HG03103 (cell line): ENCODE measurements around the gene MSI2.

Source experiments
- ATAC-seq: cut with Tn5 transposase; IDR thresholded peaks from one replicate; pipeline ENCODE4 v1.9.1; 2021; ENCODE audit warnings: low read depth; ENCODE audit not compliant: unreplicated experiment

Gene MSI2

DNA sequence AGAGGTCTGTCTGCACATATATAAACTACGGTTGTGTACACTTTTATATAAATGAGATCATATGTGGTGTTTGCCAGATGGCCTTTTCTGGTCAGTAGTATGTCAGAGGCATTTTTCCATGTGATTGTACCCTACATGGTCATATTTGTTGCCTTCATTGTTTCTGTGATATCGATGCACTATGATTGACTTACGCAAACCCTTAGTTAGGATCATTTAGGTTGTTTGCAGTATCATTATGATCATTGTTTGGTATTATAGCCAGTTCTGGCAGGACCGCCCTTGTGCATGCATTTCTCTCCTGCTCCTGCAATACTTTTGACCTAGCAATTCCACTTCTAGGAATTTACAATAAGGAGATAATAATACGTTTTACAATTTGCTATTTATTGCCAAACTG is 169.1 kb downstream of the MSI2 start:
- ATAC-seq = no peak

DNA sequence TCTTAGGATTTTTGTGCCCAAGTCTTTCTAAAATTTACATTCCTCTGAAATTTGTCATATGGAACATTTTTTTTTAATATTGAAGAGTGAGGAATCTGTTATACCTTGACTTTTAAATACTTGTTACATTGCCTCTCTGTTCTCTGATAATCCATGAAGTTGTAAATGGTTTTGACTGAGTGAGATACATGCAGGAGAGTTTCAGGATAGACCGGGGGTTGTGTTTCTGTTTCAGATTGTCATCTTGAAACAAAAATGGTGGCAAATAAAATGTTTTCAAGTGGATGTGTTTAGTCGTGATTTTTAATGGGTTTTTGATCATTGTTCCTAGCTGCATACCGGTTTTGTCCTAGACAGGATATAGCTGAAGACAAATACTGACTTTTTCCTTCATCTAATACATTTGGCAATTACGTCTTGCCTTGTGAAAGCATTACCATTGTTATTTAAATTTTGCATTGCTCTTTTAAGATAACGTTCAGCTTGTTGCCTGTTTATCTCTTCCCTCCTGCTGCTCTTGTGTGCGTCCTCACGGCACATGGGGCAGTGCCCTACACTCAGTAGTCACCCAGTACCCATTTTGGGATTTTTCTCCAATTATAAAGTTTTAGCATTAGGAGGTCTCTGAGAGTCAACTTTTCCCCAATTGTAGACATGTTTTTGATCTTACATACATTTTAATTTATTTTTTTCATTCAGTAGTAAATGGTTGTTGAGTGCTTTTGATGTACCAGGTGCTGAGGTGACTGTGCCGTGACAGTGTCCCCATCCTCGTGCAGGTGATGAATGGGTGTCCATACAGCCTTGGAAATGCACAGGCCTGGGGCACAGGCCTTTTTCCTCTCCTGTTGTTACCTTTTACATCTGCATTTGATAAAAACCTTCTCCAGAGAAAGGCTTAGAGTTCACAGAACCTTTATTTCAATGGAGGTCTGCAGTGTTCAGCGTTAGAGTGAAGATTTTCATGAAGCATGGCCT is 169.9 kb downstream of the MSI2 start:
- no peak for ATAC-seq

DNA sequence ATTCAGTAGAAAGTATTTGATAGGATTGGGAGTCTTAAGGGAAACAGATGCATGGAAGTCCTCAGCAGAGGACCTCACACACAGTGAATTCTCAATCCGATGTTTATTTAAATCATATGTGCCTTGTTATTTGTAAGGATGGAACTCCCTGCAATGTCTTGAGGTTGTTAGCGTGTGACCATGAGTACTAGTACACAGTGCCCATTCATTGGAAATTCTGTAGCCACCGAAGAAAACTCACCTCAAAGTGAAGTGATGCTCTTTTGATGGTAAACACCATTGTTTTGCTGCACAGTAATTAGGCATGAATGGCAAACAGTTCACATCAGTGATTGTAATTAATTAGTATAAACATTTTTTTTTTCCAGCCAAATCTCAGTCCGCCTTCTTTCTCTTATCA is 173.6 kb downstream of the MSI2 start:
- no peak for ATAC-seq

DNA sequence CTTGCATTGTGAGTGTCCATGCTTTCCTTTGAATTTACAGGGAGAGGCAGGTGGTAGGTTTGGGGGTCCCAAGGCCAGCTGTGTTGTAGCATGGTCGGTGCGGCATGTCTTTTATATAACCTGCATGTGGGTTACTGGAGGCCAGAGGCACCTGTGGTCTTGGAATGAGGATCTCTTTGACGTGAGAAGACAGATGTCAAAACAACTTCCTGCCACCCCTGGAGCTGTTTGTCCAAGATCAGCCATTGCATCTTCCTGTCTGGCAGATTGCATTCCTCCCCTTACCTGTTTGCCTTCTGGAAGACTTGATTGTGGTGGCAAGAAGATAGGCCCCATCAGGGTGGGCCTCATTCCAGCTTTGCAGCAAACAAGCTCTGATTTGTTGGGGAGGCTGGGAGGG is 175.1 kb downstream of the MSI2 start:
- ATAC-seq = no peak

DNA sequence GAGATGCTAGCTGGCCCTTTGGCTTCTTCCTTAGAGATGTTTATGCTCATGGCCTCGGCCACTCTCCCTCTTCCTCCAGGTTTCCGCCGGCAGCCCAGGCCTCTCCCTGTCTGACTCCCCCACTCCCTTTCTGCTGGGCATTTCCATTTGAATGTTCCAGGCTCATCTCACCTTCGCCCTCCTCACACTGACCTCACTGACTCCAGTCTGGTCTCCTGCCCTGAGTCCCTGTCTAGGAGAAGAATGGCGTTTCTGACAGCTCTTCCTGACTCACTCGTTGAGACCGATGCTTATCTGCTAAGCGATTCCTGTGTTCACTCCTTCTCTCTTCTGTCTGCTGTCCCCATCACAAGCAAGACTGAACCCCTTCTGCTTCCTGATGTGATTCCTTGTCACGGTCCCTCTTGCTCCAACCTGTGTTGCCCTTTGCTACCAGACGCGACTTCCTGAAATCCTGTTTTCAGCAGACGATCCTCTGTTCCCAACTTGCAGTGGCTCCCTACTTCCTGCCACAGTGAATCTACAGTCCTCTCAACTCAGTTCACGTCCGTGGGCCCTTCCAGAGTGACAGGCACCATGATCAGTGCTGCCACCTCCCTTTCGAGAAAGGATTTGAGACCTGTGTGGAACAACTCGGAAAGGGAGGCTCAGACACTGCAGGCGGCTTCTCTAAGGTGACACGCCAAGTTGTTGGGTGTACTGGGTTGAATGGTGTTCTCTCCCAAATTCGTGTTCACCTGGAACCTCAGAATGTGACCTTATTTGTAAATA is 176.4 kb downstream of the MSI2 start:
- ATAC-seq = no peak

DNA sequence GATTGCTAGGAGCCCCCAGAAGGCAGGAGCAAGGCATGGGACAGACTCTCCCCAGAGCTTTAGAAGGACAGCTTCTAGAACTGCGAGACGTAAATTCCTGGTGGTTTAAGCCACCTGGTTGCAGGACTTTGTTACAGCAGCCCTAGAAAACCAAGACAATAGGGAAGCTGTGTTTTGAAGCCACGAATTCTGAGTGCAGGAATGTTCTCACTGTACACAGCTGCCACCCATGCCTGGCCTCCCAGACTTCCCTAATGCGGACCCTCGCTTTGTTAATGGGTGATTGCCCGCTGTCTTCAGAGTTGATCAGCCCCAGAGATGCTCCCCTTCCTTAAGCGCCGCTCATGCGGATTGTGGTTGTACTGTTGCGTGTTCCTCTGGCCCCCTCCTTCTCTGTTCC is 177.1 kb downstream of the MSI2 start:
- ATAC-seq = no peak

DNA sequence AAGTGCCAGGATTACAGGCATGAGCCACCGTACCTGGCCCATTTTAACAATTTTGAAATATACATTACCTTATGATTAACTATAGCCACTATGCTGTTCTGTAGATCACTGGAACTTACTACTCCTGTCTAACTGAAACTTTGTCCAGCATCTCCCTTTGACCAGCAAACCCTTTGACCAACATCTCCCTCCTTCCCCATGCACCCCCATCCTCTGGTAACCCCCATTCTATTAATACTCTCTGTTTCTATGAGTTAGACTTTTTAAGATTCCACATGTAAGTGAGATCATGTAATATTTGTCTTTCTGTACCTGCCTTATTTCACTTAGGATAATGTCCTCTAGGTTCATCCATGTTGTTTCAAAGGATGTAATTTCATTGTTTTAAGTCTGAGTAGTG is 178.0 kb downstream of the MSI2 start:
- ATAC-seq = no peak

DNA sequence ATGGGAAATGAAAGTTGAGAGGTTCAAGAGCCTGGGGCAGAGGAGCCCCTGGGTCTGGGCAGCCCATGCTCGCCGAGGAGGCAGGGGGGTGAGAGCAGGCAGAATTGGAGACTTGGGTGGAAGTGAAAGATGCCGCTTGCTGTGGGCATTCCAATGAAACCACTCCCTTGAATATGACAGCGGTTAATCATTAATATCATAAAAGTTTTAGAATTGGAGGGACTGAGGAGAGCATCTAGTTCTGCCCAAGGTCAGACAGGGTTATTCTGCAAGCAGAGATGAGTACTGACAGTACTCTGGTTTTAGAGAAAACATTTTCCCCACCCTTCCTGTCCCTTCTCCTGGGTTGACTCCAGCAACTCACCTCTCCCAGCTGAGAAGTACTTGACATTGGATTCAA is 180.2 kb downstream of the MSI2 start:
- no peak for ATAC-seq

DNA sequence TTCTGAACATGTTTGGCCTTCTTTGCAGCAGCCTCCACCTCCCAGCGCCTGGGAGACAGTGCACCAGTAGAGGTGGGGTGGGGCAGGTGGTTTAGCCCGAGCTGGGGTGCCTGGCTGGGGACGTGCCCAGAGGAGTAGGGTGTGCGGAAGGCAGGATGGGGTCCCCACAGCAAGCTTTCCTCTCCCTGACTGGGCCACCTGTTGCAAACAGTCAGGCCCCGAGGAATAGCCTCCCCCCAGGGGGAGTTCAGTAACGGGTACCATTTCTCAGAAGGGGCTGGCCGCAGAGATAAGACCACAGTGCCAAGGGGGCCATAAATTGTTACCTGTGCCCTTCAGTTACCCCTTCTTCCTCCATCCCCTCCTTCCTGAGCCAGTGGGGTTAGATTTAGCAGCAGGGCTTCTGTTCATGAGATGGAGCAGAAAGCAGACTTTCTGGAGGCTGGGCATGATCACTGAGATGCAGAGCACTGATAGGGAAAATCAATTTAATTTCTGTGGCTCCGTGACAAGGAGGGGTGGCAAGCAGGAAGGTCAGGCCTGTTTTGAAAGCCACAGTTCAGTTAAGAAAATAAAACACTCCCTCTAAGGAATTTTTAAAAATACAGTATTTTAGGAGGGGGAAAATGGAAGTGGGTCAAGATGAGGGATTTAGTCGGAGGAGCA is 181.9 kb downstream of the MSI2 start:
- ATAC-seq = no peak

DNA sequence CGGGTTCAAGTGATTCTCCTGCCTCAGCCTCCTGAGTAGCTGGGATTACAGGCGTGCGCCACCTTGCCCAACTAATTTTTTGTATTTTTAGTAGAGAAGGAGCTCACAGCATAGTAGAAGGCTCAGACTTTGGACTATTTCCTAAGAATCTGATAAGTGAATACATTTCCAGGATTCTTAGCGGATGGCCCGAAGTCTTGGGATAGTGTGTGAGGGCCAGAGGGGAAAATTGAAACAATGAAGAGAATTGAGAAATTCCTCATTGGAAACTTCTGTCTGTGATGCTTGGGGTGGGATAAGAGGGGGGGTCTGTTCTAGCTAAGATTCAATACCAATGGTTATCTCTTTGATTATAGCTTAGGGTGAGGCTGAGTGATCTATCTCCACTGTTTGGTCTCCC is 183.3 kb downstream of the MSI2 start:
- no peak for ATAC-seq

DNA sequence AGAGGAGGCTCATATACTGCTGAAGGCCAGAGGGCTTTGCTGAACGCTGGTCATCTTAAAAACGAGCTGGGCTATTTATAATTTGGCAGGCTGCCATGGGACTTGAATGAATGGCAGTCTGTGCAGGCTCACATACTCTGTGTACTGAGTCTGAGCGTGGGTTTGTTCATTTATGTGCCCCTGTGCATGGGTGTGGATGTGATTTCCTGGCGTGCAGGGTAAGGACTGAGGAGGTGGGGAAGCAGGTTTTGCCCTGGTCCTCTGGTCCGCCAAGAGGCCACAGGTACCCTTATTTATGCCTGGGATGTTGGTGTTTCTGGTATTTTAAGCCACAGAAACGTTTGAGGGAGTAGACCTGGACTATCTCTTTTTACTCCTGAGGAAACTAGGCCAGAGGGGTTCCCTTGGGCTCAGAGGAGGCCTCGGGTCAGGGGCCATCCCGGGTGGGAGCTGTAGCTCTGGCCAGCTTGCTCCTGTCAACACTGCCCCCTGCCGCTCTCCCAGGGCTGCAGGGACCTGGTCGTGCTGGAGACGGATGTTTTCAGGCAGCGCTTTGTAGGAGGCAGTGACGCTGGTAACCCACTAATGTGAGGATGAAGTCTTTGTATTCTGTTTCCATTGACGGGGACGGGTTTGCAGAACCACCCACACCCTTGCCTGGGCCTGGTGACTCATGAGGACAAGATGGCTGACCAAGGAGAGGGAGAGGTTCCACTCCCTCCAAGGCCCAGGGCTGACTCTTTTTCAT is 184.4 kb downstream of the MSI2 start:
- ATAC-seq = no peak

DNA sequence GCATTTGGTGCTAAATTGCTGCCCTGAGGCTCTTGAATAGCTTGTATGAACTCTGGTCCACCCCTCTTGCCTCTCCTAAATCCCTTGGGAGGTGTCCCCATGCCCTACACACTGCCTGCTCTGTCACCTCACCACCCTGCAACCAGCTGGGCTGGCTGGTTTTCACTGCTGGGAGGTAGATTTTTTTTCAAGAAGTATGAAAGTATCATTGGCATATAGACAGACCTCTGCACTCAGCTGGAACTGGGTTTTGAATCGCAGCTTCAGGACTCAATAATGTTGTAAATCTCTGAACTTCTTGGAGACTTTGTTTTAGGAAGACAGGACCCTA is 184.9 kb downstream of the MSI2 start:
- ATAC-seq = no peak

DNA sequence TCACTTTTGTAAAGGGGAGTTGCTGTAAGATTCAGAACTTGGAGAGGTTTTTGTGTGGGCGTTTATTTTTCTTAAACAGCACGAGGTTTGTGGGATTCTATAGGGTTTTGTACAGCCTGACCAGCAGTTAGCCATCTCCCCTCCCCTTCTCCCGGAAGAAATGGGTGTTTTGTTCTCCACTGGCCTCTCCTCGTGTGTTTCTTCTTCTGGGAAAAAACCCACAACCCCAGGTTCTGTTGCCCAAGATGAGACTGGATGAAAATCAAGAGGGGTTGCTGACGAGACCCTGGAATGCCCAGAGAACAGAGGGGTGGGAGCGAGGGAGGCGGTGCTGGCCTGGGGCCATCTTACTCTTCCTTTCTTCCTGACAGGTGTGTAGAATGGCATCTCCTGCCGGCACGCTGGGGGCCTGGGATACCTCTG is 186.1 kb downstream of the MSI2 start:
- no peak for ATAC-seq

DNA sequence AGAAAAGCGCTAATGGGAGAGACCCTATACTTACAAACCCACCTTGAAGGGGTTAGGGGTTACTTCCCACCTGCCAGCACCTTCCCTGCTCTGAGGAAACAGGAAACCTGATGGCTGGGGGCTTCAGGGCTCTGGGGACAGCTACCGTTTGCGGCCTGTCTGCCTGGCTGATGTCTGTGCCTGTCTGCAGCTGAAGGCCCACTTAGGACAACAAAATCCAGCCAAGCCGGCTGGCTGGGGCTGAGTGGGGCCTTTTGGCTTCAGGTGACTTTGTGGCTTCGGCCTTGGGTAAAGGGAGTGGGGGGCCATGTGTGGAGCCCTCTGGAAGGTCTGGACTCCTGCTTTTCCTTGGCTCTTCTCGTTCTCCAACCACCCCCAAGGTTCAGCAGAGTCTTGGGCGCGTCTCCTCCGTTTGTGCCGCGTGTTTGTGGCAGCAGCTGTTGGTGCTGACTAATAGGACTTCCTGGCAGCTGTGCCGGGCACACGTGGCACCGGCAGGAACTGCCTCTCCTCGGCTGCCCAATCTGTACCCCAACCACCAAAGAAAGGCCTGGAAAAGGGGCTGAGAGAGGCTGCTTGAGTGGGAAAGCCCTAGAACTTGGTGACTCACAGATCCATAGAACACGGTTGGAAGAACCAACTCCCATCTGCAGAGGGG is 186.7 kb downstream of the MSI2 start:
- no peak for ATAC-seq

DNA sequence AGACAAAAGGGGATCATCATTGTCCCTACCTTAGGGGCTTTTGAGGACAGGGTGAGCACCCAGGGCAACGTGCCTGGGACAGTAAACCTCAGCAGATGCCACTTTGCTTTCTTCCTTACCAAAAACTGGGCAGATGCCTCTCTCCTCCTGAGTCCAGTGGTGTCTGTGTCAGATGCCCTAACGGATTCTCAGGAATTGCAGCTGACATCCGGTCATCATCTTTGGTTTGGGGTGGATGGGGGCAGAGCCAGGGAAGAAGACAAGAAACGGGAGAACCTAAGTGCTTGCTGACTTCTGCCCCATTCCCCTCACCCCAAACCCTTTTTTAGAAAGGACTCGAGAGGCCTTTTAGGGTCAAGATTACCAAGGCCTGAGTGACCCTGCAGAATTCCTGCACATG is 187.5 kb downstream of the MSI2 start:
- no peak for ATAC-seq

DNA sequence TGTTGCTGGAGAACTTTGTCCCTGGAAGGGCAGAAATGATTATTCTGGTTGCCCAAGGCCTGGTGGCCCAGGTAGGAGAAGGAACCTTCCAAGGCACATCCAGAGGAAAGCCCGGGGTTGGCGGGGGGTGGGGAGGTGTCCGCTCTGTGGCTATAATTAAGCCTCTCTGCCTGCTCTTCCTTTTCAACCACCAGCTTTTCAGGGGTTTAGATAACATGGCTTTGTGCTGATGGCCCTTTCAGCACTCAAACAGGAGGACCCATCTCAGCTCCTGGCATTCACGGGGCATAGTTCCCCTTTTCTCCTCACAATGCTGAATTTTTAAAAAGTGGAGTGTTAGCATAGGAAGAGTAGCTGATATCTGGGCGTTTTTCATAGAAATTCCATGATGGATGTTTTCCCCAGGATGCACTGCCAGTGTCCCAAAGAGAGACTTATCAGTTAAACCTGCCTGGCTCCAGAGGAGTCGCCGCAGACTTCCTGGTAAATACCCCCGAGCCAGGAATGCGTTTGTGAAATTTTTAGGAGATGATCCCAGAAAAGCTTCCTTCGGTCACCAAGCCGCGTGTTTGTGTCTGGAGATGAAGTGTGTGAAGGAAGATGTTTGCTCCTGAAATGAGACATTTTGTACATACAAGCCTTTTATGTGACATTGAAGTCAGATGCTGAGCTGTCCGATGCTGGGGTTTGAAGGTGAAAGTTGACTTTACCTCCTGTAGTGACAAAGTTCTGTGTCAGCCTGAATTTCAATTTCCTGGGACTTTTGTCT is 188.5 kb downstream of the MSI2 start:
- no peak for ATAC-seq

DNA sequence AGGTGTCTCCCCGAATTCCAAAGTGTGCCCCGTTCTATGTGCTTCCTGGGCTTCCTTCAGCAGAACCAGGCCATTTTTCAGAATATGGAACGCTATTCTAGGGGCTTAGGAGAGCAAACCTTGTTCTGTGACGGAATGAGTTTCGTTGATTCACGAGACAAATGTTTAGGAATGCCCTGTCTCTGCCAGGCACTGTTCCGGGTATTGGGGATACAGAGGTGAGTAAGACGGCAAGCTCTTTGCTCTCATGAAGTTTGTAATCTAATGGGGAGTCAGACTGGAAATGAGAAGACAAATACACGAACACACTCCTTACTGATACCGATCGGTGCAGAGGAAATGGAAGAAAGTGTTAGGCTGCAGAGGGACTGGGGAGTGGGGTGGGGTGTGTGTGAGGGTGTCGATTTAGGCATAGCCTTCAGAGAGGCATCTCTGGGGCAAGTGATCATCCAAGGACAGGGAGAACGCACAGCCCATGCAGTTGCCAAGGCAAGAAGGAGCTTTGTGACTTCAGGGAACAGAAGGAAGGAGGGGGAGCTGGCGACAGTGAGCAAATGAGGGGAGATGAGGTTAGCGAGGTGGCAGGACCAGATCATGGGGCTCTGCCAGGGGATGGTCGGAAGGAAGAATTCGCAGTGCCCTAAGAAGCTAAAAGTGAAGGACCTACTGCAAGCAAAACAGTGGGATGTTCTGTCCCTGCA is 189.6 kb downstream of the MSI2 start:
- ATAC-seq = no peak

DNA sequence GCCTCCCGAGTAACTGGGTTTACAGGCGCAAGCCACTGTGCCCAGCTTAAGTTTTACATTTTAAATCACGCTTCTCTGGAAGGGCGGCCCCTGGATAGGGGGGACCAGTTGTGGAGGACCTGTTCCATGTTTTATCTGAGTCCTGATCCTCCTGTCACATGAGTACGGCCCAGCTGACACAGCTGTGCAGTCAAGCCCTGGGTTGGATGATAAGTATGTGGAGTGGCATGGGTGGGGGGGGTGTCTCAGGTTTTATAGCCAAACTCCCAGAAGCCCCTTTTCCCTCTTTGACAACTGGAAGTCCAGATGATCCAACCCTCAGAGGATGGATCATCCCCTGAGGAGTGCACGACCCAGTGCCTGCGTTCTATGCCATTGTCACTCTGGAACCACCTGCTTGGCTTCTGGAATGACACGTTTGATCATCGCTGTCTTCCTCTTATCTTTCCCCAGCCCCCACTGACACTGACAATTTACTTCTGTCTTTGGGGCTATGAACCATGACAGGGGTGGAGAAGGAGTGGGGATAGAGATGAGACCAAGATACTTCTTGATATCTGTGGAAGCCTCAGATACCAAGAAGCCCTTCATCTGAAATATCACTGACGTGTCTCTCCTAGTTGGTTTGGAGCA is 191.2 kb downstream of the MSI2 start:
- ATAC-seq = no peak
